Activated CD4-positive, alpha-beta T cell treated with anti-CD3 and anti-CD28 coated beads, Interleukin-2, amount 10 ng/mL, durations not matched to agents 7 days and 5 days (primary cell): ENCODE results near the gene EYA2. TPM values are rescaled to one million over a fixed set of nuclear protein-coding genes. Genes with fewer than 3 reads are reported as not detected.
"Not testable (repeated sequence)": the region's sequence is repeated elsewhere in the genome, so short reads cannot be mapped to it uniquely, and the experiment has no call there.

ENCODE experiments used
- CTCF ChIA-PET: fragments of 350-600 bp; sonication (Branson Sonifier 250); formaldehyde crosslinking; loops from one replicate; lab custom pipeline; 2021; ENCODE audit warnings: antibody characterized with exemption; lab: Charles Lee
- POLR2A ChIA-PET: fragments of 350-600 bp; sonication (Branson Sonifier 250); formaldehyde crosslinking; loops from one replicate; lab custom pipeline; 2021; ENCODE audit warnings: antibody characterized with exemption; lab: Charles Lee
- DNase-seq: peaks from one replicate; pipeline ENCODE4 v3.0.0-alpha.2; 2020
- H3K27ac Mint-ChIP-seq: one replicate; pipeline ENCODE4 v1.8.0; 2021; ENCODE audit warnings: mild to moderate bottlenecking, moderate library complexity, mixed read lengths
- H3K27me3 Mint-ChIP-seq: one replicate; pipeline ENCODE4 v1.8.0; 2021; ENCODE audit warnings: mixed read lengths
- H3K36me3 Mint-ChIP-seq: one replicate; pipeline ENCODE4 v1.8.0; 2021; ENCODE audit warnings: low read depth, mixed read lengths
- H3K4me1 Mint-ChIP-seq: one replicate; pipeline ENCODE4 v1.8.0; 2021; ENCODE audit warnings: mixed read lengths
- H3K4me3 Mint-ChIP-seq: one replicate; pipeline ENCODE4 v1.8.0; 2021; ENCODE audit warnings: mild to moderate bottlenecking, moderate library complexity, mixed read lengths
- H3K9me3 Mint-ChIP-seq: one replicate; pipeline ENCODE4 v1.8.0; 2021; ENCODE audit warnings: mixed read lengths
- total RNA-seq, 2 experiments: library from RNA; stranded (reverse); gene quantifications; one replicate each; pipeline ENCODE4 v1.2.3, GENCODE V29; 2021

EYA2 gene
- total RNA-seq, 2 experiments from 2014 or later, result not detected

DNA sequence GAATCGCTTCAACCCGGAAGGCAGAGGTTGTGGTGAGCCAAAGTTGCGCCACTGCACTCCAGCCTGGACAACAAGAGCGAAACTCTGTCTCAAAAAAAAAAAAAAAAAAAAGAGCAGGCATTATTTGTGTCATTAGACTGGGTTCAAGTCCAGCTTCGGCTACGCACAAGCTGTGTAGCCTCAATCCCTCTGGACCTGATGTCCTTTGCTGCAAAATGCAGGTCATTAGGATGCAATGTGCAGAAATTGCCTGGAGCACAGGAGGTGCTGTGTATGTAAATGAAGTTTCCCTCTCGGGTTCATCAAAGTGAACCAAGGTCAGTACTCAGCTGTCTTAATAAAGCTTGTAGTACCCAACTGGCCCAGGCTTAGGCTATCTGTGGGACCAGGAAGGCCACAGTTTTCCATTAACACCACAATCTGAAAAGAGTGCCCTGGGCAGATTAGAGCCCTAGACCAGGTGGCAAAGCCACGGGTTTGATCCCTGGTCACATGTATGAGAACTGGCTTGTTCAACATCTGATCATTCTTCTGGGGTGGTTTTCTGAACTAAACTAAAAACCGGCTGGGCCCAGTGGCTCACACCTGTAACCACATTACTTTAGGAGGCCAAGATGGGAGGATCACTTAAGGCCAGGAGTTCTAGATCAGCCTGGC, 306.6 kb downstream of the EYA2 start:
- no peak for DNase-seq
- Mint-ChIP-seq H3K9me3 (no peaks in the 10 kb centered on the region), H3K27ac (no peak overlapping the region), H3K27me3 (no peaks in the 10 kb centered on the region), H3K4me1 (peaks cover 17% of the 10 kb centered on the region), H3K4me3 (no peak overlapping the region), H3K36me3 (no peaks in the 10 kb centered on the region)
- CTCF ChIA-PET, result interaction anchor here (0.7 kb wide), 4 partner anchors 310 to 1671 kb away, joined by 3 to 4 read pairs (median 3); no protein-coding TSS in a partner anchor
- POLR2A ChIA-PET, result no interaction called here

DNA sequence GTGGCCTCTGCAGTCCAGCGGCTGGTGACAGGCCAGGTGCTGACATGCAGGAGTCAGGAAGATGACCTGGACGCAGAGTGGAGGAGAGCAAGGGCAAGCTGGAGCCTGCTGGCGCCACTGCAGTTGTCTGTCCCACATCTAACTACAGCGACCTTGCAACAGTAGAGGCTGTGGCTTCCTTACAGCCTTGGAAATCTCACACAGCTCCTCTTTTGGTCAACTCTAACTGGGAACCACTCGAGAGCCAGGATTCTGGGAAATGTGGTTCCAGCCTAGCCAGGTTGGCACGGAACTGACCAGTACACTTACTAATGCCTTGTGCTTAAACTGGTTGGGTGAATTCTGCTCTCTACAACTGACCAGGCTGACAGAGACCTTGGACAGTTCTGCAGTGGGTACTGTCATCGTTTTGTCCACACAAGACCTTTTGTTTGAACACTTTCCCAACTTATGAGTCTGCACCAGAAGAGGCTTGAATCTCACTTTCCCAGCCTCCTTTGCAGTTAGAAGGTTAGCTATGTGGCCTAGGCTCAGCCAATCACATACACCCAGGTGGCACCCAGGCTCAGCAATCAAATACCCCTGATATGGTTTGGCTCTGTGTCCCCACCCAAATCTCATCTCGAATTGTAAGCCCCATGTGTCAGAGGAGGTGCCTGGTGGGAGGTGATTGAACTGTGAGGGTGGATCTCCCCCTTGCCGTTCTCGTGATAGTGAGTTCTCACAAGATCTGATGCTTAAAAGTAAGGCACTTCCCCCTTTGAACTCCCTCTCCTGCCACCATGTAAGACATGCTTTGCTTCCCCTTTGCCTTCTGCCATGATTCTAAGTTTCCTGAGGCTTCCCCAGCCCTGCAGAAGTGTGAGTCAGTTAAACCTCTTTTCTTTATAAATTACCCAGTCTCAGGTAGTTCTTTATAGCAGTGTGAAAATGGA, 308.4 kb downstream of the EYA2 start:
- no peaks in the 10 kb centered on the region for H3K9me3 Mint-ChIP-seq

DNA sequence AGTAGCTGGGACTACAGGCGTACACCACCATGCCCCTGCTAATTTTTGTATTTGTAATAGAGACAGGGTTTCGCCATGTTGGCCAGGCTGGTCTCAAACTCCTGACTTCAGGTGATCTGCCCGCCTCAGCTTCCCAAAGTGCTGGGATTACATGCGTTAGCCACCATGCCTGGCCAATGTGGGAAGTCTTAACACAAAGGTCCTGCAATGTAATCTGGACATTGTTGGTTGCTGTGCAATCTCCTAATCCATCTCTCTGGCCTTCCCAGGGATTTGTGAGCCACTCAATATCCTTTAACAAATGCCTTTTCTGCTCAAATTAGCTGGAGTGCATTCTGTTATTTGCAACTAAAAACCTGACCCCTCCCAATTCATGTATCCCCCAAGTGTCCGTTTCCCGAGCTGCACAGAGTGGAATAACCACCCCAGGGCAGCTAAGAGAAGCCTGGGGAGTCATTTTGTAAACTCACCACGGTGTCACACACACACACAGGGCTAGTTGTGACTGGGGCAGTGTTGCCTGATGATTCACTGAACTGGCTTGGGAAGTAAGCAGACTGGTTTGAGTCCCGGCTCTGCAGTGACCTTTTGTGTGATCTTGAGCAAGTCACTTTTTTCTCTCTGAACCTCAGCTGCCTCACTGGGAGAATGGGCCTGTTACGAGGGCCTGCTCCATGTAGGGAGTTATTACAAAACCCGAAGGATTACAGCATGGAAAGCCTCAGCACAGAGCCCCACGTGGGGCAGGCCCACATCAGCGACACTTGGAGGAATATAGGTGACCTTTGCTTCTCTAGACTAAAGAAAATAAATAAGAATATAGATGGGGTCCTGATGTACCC, 309.6 kb downstream of the EYA2 start:
- POLR2A ChIA-PET, result no interaction called here
- Mint-ChIP-seq H3K4me1 (peaks cover 5% of the 10 kb centered on the region), H3K4me3 (no peak overlapping the region), H3K9me3 (no peaks in the 10 kb centered on the region), H3K36me3 (no peaks in the 10 kb centered on the region), H3K27me3 (no peaks in the 10 kb centered on the region), H3K27ac (no peak overlapping the region)
- no peak for DNase-seq
- CTCF ChIA-PET, result interaction anchor here (0.6 to 4.5 kb wide), 9 partner anchors 9 to 405 kb away, joined by 3 to 32 read pairs (median 4); no protein-coding TSS in a partner anchor

More for the DNA sequence above, 308.4 kb downstream of the EYA2 start:
- Mint-ChIP-seq H3K36me3 (no peaks in the 10 kb centered on the region), H3K4me3 (no peak overlapping the region), H3K27ac (no peak overlapping the region), H3K27me3 (no peaks in the 10 kb centered on the region), H3K4me1 (peaks cover 11% of the 10 kb centered on the region)
- ChIA-PET CTCF (interaction anchor here (1.0 to 4.5 kb wide), 4 partner anchors 11 to 302 kb away, joined by 3 to 32 read pairs (median 4); no protein-coding TSS in a partner anchor), POLR2A (no interaction called here)
- DNase-seq, result no peak

DNA sequence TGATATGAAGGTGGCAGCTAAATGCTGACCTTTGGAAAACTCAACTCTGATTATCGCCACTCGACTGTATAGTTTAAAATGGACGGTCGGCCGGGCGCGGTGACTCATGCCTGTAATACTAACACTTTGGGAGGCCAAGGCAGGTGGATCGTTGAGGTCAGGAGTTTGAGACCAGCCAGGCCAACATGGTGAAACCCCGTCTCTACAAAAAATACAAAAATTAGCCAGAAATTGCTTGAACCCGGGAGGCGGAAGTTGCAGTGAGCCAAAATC, 310.1 kb downstream of the EYA2 start:
- POLR2A ChIA-PET, result not testable (repeated sequence)

DNA sequence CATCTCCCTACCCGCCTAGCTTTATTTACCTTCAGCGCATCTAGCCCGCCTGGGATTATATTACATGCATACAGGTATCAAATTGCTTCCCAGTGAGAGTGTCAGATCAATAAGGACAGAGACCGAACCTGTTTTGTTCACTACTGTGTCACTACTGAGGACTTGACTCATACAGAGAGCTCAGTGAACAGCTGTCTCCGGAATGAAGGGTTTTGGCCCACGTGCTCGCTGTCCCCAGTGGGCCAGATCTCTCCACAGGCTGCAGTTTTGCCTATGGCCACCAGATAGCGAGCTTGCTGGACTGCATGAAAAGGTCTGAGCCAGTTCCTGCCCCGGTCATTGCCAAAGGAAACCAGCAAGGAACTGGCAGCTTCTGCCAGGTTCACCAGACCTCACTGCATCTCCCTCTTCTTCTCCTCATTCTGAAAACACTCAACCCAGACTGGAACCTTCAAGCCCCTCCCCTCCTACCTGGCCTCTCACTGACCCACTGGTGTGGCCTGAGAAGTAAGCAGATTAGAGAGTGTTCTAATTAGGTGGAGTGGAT, 311.0 kb downstream of the EYA2 start:
- H3K27ac Mint-ChIP-seq, result no peak overlapping the region
- DNase-seq, result peak; percentile 66
- CTCF ChIA-PET, result interaction anchor here (0.5 to 4.5 kb wide), 13 partner anchors 8 to 253 kb away, joined by 3 to 32 read pairs (median 4); no protein-coding TSS in a partner anchor
- no peaks in the 10 kb centered on the region for H3K9me3 Mint-ChIP-seq
- H3K27me3 Mint-ChIP-seq, result no peaks in the 10 kb centered on the region
- no peak overlapping the region for H3K4me3 Mint-ChIP-seq
- POLR2A ChIA-PET, result no interaction called here
- peaks cover 5% of the 10 kb centered on the region for H3K4me1 Mint-ChIP-seq
- peaks cover 8% of the 10 kb centered on the region for H3K36me3 Mint-ChIP-seq

More for the DNA sequence above, 310.1 kb downstream of the EYA2 start:
- H3K27ac Mint-ChIP-seq, H3K36me3 Mint-ChIP-seq, H3K9me3 Mint-ChIP-seq, H3K4me1 Mint-ChIP-seq, H3K27me3 Mint-ChIP-seq, DNase-seq, H3K4me3 Mint-ChIP-seq: not testable (repeated sequence)
- CTCF ChIA-PET, result interaction anchor here (0.5 to 4.5 kb wide), 9 partner anchors 8 to 405 kb away, joined by 3 to 32 read pairs (median 4); no protein-coding TSS in a partner anchor

DNA sequence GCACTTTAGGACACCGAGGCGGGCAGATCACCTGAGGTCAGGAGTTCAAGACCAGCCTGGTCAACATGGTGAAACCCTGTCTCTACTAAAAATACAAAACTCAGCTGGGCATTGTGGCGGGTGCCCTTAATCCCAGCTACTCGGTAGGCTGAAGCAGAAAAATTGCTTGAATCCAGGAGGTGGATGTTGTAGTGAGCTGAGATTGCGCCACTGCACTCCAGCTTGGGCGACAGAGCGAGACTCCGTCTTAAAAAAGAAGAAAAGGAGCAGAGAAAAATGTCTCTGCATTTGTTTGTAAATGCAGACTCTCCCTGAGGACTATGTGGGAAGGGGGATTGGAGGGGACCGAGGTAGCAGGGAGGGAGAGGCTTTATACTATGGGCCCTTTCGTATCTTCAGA, 311.9 kb downstream of the EYA2 start:
- CTCF ChIA-PET, result interaction anchor here (0.5 to 4.5 kb wide), 5 partner anchors 10 to 238 kb away, joined by 3 to 32 read pairs (median 5); no protein-coding TSS in a partner anchor
- H3K27ac Mint-ChIP-seq, H3K4me1 Mint-ChIP-seq, H3K4me3 Mint-ChIP-seq, H3K27me3 Mint-ChIP-seq, H3K9me3 Mint-ChIP-seq, H3K36me3 Mint-ChIP-seq, POLR2A ChIA-PET, DNase-seq: not testable (repeated sequence)

DNA sequence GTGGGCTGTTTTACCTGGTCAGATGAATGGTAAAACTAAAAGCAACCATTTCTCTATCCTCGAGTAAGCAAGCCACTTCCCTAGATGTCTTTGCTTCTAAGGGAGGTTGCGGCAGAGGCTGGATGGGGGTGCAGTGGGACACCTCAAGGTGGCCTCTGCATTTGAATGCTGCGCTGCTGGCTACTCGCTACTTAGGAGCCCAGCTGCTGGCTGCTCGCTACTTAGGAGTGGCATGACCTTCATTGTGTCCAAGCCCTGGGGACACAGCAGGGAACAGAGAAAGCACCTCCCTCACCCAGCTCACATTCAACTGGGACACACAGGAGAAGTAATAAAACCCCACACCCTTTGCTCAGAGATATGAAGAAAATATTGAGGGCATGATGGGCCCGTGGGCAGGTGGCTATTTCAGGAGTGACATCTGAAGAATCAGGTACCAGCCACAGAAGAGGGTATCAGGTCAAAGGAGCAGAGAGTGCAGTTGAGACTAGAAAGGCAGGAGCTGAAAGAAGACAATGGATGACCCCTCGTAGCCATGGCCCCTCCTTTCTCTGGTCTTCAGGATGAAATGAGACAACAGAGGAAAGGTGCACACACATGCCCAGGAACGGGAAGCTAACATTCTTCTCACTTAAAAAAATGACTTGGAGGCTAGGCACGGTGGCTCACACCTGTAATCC, 312.5 kb downstream of the EYA2 start:
- ChIA-PET POLR2A (no interaction called here), CTCF (interaction anchor here (0.6 to 4.5 kb wide), 2 partner anchors 176 to 485 kb away, joined by 3 to 32 read pairs; no protein-coding TSS in a partner anchor)
- H3K36me3 Mint-ChIP-seq, result peaks cover 8% of the 10 kb centered on the region
- H3K4me1 Mint-ChIP-seq, result peaks cover 5% of the 10 kb centered on the region
- no peaks in the 10 kb centered on the region for H3K27me3 Mint-ChIP-seq
- DNase-seq, result no peak
- no peak overlapping the region for H3K27ac Mint-ChIP-seq
- H3K9me3 Mint-ChIP-seq, result no peaks in the 10 kb centered on the region
- H3K4me3 Mint-ChIP-seq, result no peak overlapping the region

DNA sequence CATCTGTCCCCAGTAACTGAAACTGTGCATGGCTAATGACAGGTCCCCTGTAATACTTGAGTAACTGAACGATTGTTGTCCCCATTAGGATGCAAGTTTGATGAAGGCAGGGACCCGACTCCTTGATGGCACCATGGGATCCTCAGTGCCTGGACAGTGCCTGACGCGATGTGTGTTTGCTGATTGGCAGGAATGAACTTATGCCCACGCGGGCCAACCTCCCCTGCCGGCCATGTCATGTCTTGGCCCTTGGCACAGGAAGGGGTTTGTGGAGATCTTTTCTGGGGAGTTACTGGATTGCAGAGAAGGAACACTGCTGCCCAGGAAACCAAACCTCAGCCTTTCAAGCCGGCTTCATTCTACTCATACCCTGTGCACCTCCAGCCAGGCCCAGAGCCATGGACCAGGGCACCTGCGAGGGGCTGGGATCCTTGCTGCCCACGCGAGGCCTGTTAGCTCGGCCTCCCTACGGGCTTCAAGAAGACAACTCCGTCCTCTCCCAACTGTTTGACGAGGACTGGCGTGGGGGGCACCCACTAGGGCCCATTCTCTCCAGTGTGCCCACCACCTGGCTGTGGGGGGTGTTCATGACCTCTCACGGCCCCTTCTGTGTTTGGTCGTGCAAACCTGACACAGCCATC, 314.0 kb downstream of the EYA2 start:
- POLR2A ChIA-PET, result no interaction called here
- Mint-ChIP-seq H3K27me3 (no peaks in the 10 kb centered on the region), H3K9me3 (no peaks in the 10 kb centered on the region), H3K4me1 (peaks cover 5% of the 10 kb centered on the region), H3K4me3 (no peak overlapping the region), H3K27ac (no peak overlapping the region), H3K36me3 (peaks cover 8% of the 10 kb centered on the region)
- CTCF ChIA-PET, result no interaction called here
- DNase-seq, result no peak

DNA sequence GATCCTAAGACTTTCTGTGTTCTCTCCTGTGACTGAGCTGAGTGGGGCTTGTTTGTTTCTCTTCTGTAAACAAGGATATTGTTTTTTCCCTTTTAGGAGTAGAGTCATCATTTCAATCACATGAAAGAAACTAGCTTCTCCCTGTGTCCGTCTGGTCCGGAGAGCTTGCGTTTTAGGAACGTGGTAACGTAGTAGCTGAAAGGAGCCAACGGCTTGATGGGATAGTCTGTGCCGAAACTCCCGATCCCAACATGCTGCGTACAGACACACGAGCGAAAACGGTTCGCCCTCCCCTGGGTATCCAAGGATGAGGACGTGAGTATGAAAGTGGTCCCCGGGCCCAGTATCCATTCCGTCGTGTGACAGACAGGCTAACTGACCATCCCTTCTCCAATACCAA, 315.3 kb downstream of the EYA2 start:
- CTCF ChIA-PET, result interaction anchor here (0.8 to 1.2 kb wide), 2 partner anchors 11 to 174 kb away, joined by 3 to 6 read pairs; no protein-coding TSS in a partner anchor
- H3K36me3 Mint-ChIP-seq, result peaks cover 10% of the 10 kb centered on the region
- POLR2A ChIA-PET, result no interaction called here
- peaks cover 5% of the 10 kb centered on the region for H3K4me1 Mint-ChIP-seq
- DNase-seq, result no peak
- no peak overlapping the region for H3K27ac Mint-ChIP-seq
- no peaks in the 10 kb centered on the region for H3K27me3 Mint-ChIP-seq
- no peaks in the 10 kb centered on the region for H3K9me3 Mint-ChIP-seq
- no peak overlapping the region for H3K4me3 Mint-ChIP-seq

DNA sequence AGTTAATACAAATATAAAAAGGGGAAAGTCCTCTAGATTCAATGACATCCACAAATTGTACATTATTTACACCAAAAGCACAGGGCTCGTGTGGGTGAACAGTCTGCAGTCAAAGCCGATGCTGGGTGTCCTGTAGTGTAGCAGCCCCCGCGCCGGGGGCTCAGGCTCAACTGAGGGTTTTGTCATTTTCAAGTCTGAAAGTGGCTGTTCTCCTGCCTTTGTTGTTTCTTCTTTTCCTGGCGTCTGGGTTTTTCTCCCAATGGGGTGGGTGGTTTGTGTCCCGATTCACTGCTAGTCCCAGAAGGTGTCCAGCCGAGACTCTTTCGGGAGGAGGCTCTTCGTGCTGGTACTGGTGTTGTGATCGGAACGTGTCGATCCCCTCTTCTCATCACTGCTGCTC, 315.8 kb downstream of the EYA2 start:
- ChIA-PET POLR2A (no interaction called here), CTCF (interaction anchor here (1.2 kb wide), 1 partner anchor 11 kb away, joined by 6 read pairs; no protein-coding TSS in a partner anchor)
- H3K36me3 Mint-ChIP-seq, result peaks cover 10% of the 10 kb centered on the region
- no peaks in the 10 kb centered on the region for H3K9me3 Mint-ChIP-seq
- H3K27me3 Mint-ChIP-seq, result no peaks in the 10 kb centered on the region
- no peak overlapping the region for H3K4me3 Mint-ChIP-seq
- no peak for DNase-seq
- no peak overlapping the region for H3K27ac Mint-ChIP-seq
- H3K4me1 Mint-ChIP-seq, result peaks cover 4% of the 10 kb centered on the region

DNA sequence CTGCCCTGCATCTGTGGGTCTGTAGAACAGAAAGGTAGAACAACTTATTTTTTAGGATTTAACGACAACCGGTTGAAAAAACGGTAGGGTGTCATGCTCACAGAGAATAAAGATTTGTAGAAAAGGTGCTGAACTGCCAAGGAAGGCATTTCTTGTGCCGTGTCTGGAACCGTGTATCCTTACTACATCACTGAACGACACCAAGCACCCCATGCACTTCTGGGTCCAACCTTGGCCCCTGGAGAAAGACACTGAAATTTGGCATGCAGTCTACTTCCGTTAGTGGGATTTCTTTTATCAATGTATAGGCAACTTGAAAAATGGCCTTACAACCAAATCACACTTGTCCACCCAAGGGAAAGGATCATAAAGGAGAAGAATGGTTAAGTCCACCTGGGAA, 316.4 kb downstream of the EYA2 start:
- Mint-ChIP-seq H3K4me3 (no peak overlapping the region), H3K9me3 (no peaks in the 10 kb centered on the region), H3K36me3 (peaks cover 15% of the 10 kb centered on the region), H3K27me3 (no peaks in the 10 kb centered on the region), H3K27ac (no peak overlapping the region), H3K4me1 (no peaks in the 10 kb centered on the region)
- ChIA-PET POLR2A (no interaction called here), CTCF (interaction anchor here (0.8 kb wide), 1 partner anchor 173 kb away, joined by 4 read pairs; no protein-coding TSS in a partner anchor)
- no peak for DNase-seq
